Hepatocyte (in vitro differentiated cells): ENCODE data around the gene GLI3. TPM values are rescaled to one million over a fixed set of nuclear protein-coding genes. Genes with fewer than 3 reads are reported as not detected.

ENCODE experiments used
- DNase-seq: peaks from one replicate; pipeline ENCODE4 v3.0.0-alpha.2; 2016; ENCODE audit warnings: low spot score
- H2AFZ ChIP-seq: fragments of 200-600 bp; sonication (generic); 2 replicates; pipeline ENCODE4 v1.6.0; 2016; ENCODE audit warnings: antibody characterized with exemption, mild to moderate bottlenecking
- H3K27ac ChIP-seq: fragments of 200-600 bp; sonication (generic); 2 replicates; pipeline ENCODE4 v1.5.1; 2016; ENCODE audit warnings: mild to moderate bottlenecking
- H3K27me3 ChIP-seq: fragments of 200-600 bp; sonication (generic); 2 replicates; pipeline ENCODE4 v1.6.1; 2016
- H3K36me3 ChIP-seq: fragments of 200-600 bp; sonication (generic); replicated peaks from 2 replicates; pipeline ENCODE4 v1.5.1; 2016; ENCODE audit warnings: low read depth; ENCODE audit not compliant: insufficient read depth
- H3K4me1 ChIP-seq: fragments of 200-600 bp; sonication (generic); 2 replicates; pipeline ENCODE4 v1.5.1; 2016; ENCODE audit warnings: mild to moderate bottlenecking, moderate library complexity; ENCODE audit not compliant: insufficient read depth
- H3K4me2 ChIP-seq: fragments of 200-600 bp; sonication (generic); 2 replicates; pipeline ENCODE4 v1.6.0; 2016
- H3K4me3 ChIP-seq: fragments of 200-600 bp; sonication (generic); 2 replicates; pipeline ENCODE4 v1.5.1; 2016; ENCODE audit warnings: mild to moderate bottlenecking
- H3K79me2 ChIP-seq: fragments of 200-600 bp; sonication (generic); 2 replicates; pipeline ENCODE4 v1.6.0; 2017; ENCODE audit warnings: mild to moderate bottlenecking
- H3K9me2 ChIP-seq: fragments of 200-600 bp; sonication (generic); replicated peaks from 2 replicates; pipeline ENCODE4 v1.6.0; 2017; ENCODE audit warnings: mild to moderate bottlenecking; ENCODE audit not compliant: insufficient read depth
- H3K9me3 ChIP-seq: fragments of 200-600 bp; sonication (generic); 2 replicates; pipeline ENCODE4 v1.5.1; 2016; ENCODE audit warnings: low read depth, mild to moderate bottlenecking
- H4K20me1 ChIP-seq: fragments of 200-600 bp; sonication (generic); 2 replicates; pipeline ENCODE4 v1.6.0; 2016; ENCODE audit warnings: mild to moderate bottlenecking; ENCODE audit not compliant: insufficient read depth, poor library complexity, severe bottlenecking
- EZH2 ChIP-seq: fragments of 200-600 bp; sonication (generic); IDR thresholded peaks from 2 replicates; pipeline ENCODE4 v1.6.1; 2016; ENCODE audit warnings: antibody characterized with exemption, mild to moderate bottlenecking, borderline replicate concordance
- EZH2phosphoT487 ChIP-seq: fragments of 200-600 bp; sonication (generic); IDR thresholded peaks from one replicate; pipeline ENCODE4 v1.6.1; 2018; ENCODE audit warnings: antibody characterized with exemption, mild to moderate bottlenecking, low read depth, moderate library complexity; ENCODE audit not compliant: unreplicated experiment, severe bottlenecking
- WGBS: methylation state at CpG from one replicate; pipeline ENCODE4 v1.1.6; 2016; ENCODE audit warnings: low lambda C conversion rate; ENCODE audit errors: missing lambda C conversion rate; 5-methylcytosine and 5-hydroxymethylcytosine counted together
- polyA plus RNA-seq: library from polyadenylated mRNA; unstranded; fragments of >200 nt; fragmentation: Nextera tagmentation; extraction: Ambion mirVana; gene quantifications from 2 replicates; pipeline ENCODE4 v1.2.1, GENCODE V29; 2016
- total RNA-seq: library from RNA; depleted of rRNA; stranded (reverse); fragments of >200 nt; gene quantifications from 2 replicates; pipeline ENCODE4 v1.2.3, GENCODE V29; 2014
- TF ChIP-seq, protein P1 (sequence below): fragments of 200-600 bp; sonication (generic); IDR thresholded peaks from 2 replicates; pipeline ENCODE4 v1.5.1; 2016; ENCODE audit warnings: antibody characterized with exemption, mild to moderate bottlenecking; ENCODE audit not compliant: poor library complexity

Gene GLI3
- total and polyA plus RNA-seq, 2 experiments from 2014 or later, result 5.5 to 20.0 TPM

DNA sequence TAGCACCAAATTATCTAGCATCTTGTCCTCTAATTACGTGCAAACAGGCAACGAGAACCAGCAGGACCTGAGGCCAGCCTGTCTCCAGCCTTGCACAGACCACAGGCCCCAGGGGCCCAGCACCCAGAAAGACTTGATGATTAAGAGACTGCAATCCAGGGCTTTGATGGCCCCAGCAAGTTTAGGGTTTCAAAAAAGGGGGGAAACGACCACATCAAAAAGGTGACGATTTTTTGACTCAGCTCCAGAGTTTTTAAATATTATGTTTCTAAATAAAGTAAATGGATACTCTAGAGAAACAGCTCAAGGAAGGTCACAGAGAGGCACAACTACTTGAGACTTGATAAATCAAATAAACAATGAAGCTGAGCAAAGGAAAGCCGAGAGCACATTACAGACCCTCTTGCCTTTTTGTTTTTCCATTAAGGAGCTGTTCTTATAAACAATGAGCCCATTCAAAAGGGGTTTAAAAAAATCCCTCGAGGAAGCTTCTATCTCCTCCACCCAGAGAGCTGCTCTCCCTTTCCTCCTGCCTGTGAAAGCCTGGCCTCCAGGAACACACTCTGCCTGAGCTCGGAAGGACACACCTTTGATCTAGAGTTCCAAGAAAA lies 44.1 kb downstream of the GLI3 start:
- Histone ChIP-seq H3K4me3 (no peak overlapping the region), H2AFZ (no peak overlapping the region), H3K9me2 (no peaks in the 10 kb centered on the region), H3K9me3 (no peaks in the 10 kb centered on the region), H3K36me3 (no peaks in the 10 kb centered on the region), H3K4me1 (peaks cover 11% of the 10 kb centered on the region), H3K79me2 (peaks cover 50% of the 10 kb centered on the region), H3K27ac (peak overlapping the region; percentile 49), H3K4me2 (peak overlapping the region; percentile 51), H4K20me1 (no peaks in the 10 kb centered on the region), H3K27me3 (no peaks in the 10 kb centered on the region)
- WGBS, result 26% methylated on average over 7 of the region's 7 CpGs
- no peak for TF ChIP-seq EZH2
- no peak for TF ChIP-seq EZH2phosphoT487
- TF ChIP-seq, protein P1, sequence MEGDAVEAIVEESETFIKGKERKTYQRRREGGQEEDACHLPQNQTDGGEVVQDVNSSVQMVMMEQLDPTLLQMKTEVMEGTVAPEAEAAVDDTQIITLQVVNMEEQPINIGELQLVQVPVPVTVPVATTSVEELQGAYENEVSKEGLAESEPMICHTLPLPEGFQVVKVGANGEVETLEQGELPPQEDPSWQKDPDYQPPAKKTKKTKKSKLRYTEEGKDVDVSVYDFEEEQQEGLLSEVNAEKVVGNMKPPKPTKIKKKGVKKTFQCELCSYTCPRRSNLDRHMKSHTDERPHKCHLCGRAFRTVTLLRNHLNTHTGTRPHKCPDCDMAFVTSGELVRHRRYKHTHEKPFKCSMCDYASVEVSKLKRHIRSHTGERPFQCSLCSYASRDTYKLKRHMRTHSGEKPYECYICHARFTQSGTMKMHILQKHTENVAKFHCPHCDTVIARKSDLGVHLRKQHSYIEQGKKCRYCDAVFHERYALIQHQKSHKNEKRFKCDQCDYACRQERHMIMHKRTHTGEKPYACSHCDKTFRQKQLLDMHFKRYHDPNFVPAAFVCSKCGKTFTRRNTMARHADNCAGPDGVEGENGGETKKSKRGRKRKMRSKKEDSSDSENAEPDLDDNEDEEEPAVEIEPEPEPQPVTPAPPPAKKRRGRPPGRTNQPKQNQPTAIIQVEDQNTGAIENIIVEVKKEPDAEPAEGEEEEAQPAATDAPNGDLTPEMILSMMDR, result no peak
- DNase-seq, result peak; percentile 17

DNA sequence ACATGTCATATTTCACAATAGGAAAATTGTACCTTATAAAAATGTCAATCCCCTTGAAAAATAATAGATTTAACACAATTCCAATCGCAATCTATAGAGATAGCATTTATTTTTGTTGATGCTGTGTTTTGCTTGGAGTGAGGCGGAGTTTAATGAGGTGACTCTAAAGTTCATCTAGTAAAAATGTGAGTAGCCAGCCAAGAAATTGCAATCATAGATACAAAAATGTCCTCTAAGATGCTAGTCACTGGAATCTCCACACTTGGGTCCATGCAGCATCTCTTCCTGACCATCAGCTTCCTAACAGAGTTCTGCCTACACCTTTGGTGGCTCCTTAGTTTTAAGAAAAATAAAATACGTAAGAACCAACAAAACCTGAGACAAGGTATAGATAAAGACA lies 44.9 kb downstream of the GLI3 start:
- Histone ChIP-seq H3K27ac (peak overlapping the region; percentile 49), H3K27me3 (no peaks in the 10 kb centered on the region), H2AFZ (no peak overlapping the region), H3K9me2 (no peaks in the 10 kb centered on the region), H4K20me1 (no peaks in the 10 kb centered on the region), H3K9me3 (no peaks in the 10 kb centered on the region), H3K79me2 (peaks cover 48% of the 10 kb centered on the region), H3K36me3 (no peaks in the 10 kb centered on the region), H3K4me3 (no peak overlapping the region), H3K4me2 (no peak overlapping the region), H3K4me1 (peaks cover 11% of the 10 kb centered on the region)
- no peak for TF ChIP-seq EZH2
- no peak for TF ChIP-seq EZH2phosphoT487
- TF ChIP-seq, protein P1, result no peak
- DNase-seq, result no peak
- WGBS, result 86% methylated on average over 3 of the region's 3 CpGs

DNA sequence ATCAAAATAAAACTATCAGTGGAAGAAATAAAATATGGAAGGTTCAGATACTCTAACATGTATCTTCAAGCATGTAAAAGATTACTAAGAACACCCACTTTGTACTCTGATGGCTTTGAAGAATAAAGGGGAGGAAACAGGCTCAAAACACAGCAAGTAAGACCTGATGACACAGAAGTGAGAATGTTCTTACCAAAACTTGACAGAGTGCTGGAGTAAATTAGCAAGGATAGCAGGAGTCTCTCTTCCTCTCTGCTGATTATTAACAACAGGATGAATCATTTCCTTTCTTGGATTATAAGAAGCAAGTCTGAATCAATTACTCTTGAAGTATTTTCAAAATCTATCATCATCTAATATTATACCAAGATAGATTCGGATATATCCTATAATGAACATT lies 47.5 kb downstream of the GLI3 start:
- Histone ChIP-seq H3K27ac (no peak overlapping the region), H3K79me2 (peaks cover 39% of the 10 kb centered on the region), H4K20me1 (no peaks in the 10 kb centered on the region), H3K4me3 (no peak overlapping the region), H3K9me2 (no peaks in the 10 kb centered on the region), H3K4me2 (no peak overlapping the region), H3K27me3 (no peaks in the 10 kb centered on the region), H3K4me1 (peaks cover 11% of the 10 kb centered on the region), H3K9me3 (no peaks in the 10 kb centered on the region), H3K36me3 (no peaks in the 10 kb centered on the region), H2AFZ (no peak overlapping the region)
- 96% methylated on average over 1 of the region's 1 CpG for WGBS
- DNase-seq, result no peak
- TF ChIP-seq, protein P1, result no peak
- TF ChIP-seq EZH2, result no peak
- no peak for TF ChIP-seq EZH2phosphoT487

DNA sequence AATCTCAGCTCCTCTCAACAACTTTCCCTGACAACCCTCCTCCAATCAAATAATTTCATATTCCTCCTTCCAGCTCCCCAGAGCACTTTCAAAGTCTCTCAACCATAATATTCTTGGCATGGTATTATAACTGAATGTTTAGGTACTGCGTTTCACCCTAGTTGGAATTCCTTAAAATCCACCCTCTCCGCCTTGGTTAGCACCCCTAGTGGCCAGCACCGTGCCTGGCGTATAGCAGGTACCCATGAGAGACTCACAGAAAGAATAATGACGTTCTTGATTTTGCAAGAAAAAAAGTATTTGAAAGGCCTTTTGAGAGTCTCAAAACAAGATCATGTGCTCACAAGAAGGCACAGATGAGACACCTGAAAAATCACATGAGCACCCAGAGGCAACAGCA lies 50.9 kb downstream of the GLI3 start:
- Histone ChIP-seq H3K9me3 (no peaks in the 10 kb centered on the region), H3K9me2 (no peaks in the 10 kb centered on the region), H3K27ac (no peak overlapping the region), H4K20me1 (no peaks in the 10 kb centered on the region), H3K27me3 (no peaks in the 10 kb centered on the region), H2AFZ (no peak overlapping the region), H3K79me2 (peaks cover 53% of the 10 kb centered on the region), H3K4me3 (no peak overlapping the region), H3K4me1 (no peaks in the 10 kb centered on the region), H3K4me2 (no peak overlapping the region), H3K36me3 (no peaks in the 10 kb centered on the region)
- TF ChIP-seq EZH2 (no peak), EZH2phosphoT487 (no peak)
- TF ChIP-seq, protein P1, result peak; percentile 40
- 65% methylated on average over 5 of the region's 5 CpGs for WGBS
- DNase-seq, result no peak
